Mucosa of rectum (tissue), 2 donors: ENCODE data around the gene SDK1.

Source experiments
- H3K27ac ChIP-seq, 2 donors: one replicate each; pipeline ENCODE4 v1.7.0; 2013; ENCODE audit warnings: inconsistent platforms in 2 of 2, low read depth in 2 of 2, low read length in 2 of 2
- H3K27me3 ChIP-seq, 2 donors: one replicate each; pipeline ENCODE4 v1.7.0; 2013; ENCODE audit warnings: low read length in 2 of 2; ENCODE audit not compliant: control insufficient read depth in 2 of 2, insufficient read depth in 2 of 2
- H3K36me3 ChIP-seq, 2 donors: one replicate each; pipeline ENCODE4 v1.7.0; 2013; ENCODE audit warnings: low read length in 2 of 2; ENCODE audit not compliant: control insufficient read depth in 2 of 2, insufficient read depth in 2 of 2
- H3K4me1 ChIP-seq, 2 donors: one replicate each; pipeline ENCODE4 v1.7.0; 2013; ENCODE audit warnings: low read length in 2 of 2, mild to moderate bottlenecking in 1 of 2; ENCODE audit not compliant: control insufficient read depth in 2 of 2, insufficient read depth in 2 of 2
- H3K4me3 ChIP-seq, 2 donors: one replicate each; pipeline ENCODE4 v1.7.0; 2013; ENCODE audit warnings: low read length in 2 of 2
- H3K9ac ChIP-seq, 2 donors: one replicate each; pipeline ENCODE4 v1.7.0; 2013; ENCODE audit warnings: low read length in 2 of 2, low read depth in 1 of 2, mild to moderate bottlenecking in 1 of 2
- H3K9me3 ChIP-seq, 2 donors: one replicate each; pipeline ENCODE4 v1.7.0; 2013; ENCODE audit warnings: low read length in 2 of 2; ENCODE audit not compliant: control insufficient read depth in 2 of 2
- donor health status: healthy.
- donor health status: Normal muscosa, but diverticular disease.

The SDK1 gene

DNA sequence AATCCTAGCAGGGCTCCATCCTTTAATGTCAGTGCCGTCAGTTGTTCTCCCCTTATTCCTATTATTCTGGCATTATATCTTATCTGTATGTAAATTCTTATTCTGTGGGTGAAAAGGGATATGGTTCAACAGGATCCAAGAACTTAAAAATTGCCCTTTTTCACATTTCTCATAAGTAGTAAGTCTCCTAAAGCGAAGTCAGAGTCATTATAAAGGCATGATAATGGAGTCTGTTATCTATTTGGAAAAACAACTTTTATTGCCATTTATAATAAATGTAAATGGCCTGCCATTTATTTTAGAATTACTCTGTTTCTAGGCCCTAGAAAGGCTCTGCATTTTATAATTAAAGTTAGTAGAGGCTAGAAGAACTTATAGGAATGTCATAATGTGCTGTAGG, 31.3 kb downstream of the SDK1 start:
- Histone ChIP-seq H3K9me3 (no peaks in the 10 kb centered on the region), H3K27ac (no peak overlapping the region), H3K4me1 (no peaks in the 10 kb centered on the region), H3K27me3 (no peaks in the 10 kb centered on the region), H3K4me3 (no peak overlapping the region), H3K9ac (no peak overlapping the region), H3K36me3 (no peaks in the 10 kb centered on the region)

- H3K9me3 ChIP-seq: no peaks in the 10 kb centered on the region
- no peak overlapping the region for H3K9ac ChIP-seq
These were observed 32.8 kb downstream of the SDK1 start for GRCh38 chr7:3333861-3334260.

DNA sequence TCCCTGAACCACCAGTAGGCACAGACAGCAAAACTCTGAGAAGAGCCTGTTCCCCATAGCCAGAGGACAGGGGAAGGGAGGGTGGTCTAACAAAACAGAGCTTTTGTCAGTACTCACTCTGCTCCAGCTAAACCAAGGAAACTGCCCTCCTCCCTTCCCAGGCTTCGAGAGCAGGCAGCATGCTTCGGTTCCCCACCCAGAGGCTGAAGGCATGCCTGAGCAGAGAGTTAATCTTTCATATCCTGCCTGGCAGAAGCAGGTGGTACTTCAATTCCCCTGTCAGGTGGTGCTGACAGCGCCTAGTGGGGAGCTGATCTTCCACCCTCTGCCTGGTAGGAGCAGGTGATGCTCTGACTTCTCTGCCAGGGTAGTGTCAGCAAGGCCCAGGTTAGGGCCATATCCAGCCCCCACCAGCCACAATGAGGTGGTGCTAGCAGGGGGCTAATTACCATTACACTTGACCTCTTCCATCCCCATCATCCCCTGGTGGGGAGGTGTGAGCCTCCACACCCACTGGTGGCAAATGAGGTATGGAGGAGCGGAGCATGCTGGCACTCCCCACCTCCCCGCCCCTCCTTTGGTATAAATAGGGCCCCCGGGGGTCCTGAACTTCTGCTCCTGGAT, 35.1 kb downstream of the SDK1 start:
- no peak overlapping the region for H3K4me3 ChIP-seq
- no peaks in the 10 kb centered on the region for H3K27me3 ChIP-seq
- H3K4me1 ChIP-seq: no peaks in the 10 kb centered on the region
- H3K9ac ChIP-seq: no peak overlapping the region
- no peaks in the 10 kb centered on the region for H3K36me3 ChIP-seq
- H3K9me3 ChIP-seq: no peaks in the 10 kb centered on the region
- H3K27ac ChIP-seq: no peak overlapping the region

More at GRCh38 chr7:3333861-3334260, 32.8 kb downstream of the SDK1 start:
- no peak overlapping the region for H3K4me3 ChIP-seq
- H3K36me3 ChIP-seq: no peaks in the 10 kb centered on the region
- no peaks in the 10 kb centered on the region for H3K27me3 ChIP-seq
- H3K4me1 ChIP-seq: no peaks in the 10 kb centered on the region
- no peak overlapping the region for H3K27ac ChIP-seq

GRCh38 chr7:3338161-3338560, 37.1 kb downstream of the SDK1 start:
- Histone ChIP-seq H3K27ac (no peak overlapping the region), H3K36me3 (no peaks in the 10 kb centered on the region), H3K4me1 (no peaks in the 10 kb centered on the region), H3K9ac (no peak overlapping the region), H3K9me3 (no peaks in the 10 kb centered on the region), H3K27me3 (no peaks in the 10 kb centered on the region), H3K4me3 (no peak overlapping the region)

- Histone ChIP-seq H3K27ac (no peak overlapping the region), H3K9ac (no peak overlapping the region), H3K9me3 (no peaks in the 10 kb centered on the region), H3K27me3 (no peaks in the 10 kb centered on the region), H3K4me1 (no peaks in the 10 kb centered on the region), H3K4me3 (no peak overlapping the region), H3K36me3 (no peaks in the 10 kb centered on the region)
These were observed 44.8 kb downstream of the SDK1 start for GRCh38 chr7:3345699-3346481.

- Histone ChIP-seq H3K4me3 (no peak overlapping the region), H3K9me3 (no peaks in the 10 kb centered on the region), H3K9ac (no peak overlapping the region), H3K27ac (no peak overlapping the region), H3K4me1 (no peaks in the 10 kb centered on the region), H3K36me3 (no peaks in the 10 kb centered on the region), H3K27me3 (no peaks in the 10 kb centered on the region)
These were observed 48.1 kb downstream of the SDK1 start for GRCh38 chr7:3349126-3349525.

- Histone ChIP-seq H3K36me3 (no peaks in the 10 kb centered on the region), H3K27me3 (no peaks in the 10 kb centered on the region), H3K9me3 (no peaks in the 10 kb centered on the region), H3K9ac (no peak overlapping the region), H3K4me3 (no peak overlapping the region), H3K4me1 (no peaks in the 10 kb centered on the region), H3K27ac (no peak overlapping the region)
These were observed 55.1 kb downstream of the SDK1 start for GRCh38 chr7:3356173-3356572.

DNA sequence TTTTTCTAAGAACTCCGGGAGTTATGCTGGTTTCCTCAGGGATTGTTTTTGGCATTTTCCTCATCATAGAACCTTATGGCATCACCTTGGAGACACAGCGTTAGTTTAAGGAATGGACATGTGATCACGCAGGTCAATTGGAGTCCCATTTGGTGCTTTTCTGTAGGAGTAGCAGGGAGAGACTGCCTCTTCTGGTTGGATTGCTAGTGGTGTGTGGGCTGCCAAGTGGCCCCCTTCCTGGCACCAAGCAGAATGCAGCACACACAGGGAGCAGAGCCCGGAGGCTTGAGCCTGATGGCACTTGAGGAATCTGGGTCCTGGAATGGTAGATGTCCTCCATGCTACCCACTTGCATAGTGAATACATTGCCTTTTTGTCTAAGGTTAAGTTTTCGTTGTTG, 57.9 kb downstream of the SDK1 start:
- no peak overlapping the region for H3K27ac ChIP-seq
- H3K9ac ChIP-seq: no peak overlapping the region
- no peaks in the 10 kb centered on the region for H3K27me3 ChIP-seq
- H3K4me3 ChIP-seq: no peak overlapping the region
- H3K9me3 ChIP-seq: no peaks in the 10 kb centered on the region
- no peaks in the 10 kb centered on the region for H3K36me3 ChIP-seq
- H3K4me1 ChIP-seq: no peaks in the 10 kb centered on the region

GRCh38 chr7:3367261-3367660, 66.2 kb downstream of the SDK1 start:
- Histone ChIP-seq H3K4me1 (no peaks in the 10 kb centered on the region), H3K9ac (no peak overlapping the region), H3K27me3 (peaks cover 0 to 3% of the 10 kb centered on the region in 2 donors), H3K27ac (no peak overlapping the region), H3K36me3 (no peaks in the 10 kb centered on the region), H3K9me3 (no peaks in the 10 kb centered on the region), H3K4me3 (no peak overlapping the region)

DNA sequence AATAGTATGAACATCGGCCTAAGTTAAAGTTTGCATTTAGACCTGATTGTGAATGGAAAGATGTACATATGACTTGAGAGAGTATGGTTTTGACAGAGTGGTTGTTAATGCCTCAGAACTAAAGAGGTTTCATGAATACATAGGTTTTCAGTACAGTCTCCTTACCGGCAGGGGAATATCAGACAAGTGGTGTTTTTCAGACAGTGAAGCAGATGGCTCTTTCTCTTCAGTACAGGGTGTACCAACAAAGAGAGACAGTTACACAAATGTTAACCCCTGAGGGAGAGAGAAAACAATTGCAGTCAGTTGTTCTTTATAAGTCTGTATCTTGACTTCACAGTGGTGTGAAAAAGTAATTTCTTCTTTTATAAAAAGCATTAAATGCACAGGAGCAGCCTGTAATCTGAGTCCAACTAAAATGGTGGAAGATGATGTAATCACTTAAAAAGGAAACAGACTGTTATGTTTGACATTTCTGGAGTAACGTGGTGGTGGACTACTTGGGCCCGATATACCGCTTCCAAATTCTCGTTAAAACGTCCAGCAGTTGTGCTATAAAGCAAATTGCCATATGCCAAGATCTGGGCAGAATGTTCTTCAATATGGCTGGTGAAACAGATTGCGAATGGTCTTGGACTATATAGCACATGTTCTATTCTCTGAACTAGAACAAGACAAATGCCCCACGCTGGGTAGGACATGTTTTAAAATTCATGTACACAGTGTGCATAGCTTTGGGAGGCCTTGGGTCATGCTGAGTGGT, 69.2 kb downstream of the SDK1 start:
- Histone ChIP-seq H3K9ac (no peak overlapping the region), H3K9me3 (no peaks in the 10 kb centered on the region), H3K4me3 (no peak overlapping the region), H3K4me1 (no peaks in the 10 kb centered on the region), H3K27ac (no peak overlapping the region), H3K27me3 (peaks cover 0 to 3% of the 10 kb centered on the region in 2 donors), H3K36me3 (no peaks in the 10 kb centered on the region)
